HEK293 (cell line): Measurements from ENCODE around the gene LYPD6B.

Source experiments
- CTCF ChIA-PET: fragments of 350-600 bp; formaldehyde crosslinking; extraction: SDS; loops from one replicate; lab custom pipeline; 2021; ENCODE audit warnings: antibody characterized with exemption; lab: Yijun Ruan, JAX
- POLR2A ChIA-PET: fragments of 300-600 bp; formaldehyde crosslinking; extraction: SDS; loops from one replicate; lab custom pipeline; 2020; ENCODE audit warnings: antibody characterized with exemption, inconsistent platforms; lab: Yijun Ruan, JAX
- H3K27ac ChIP-seq: fragments of 200-500 bp; sonication (Bioruptor generic); 2 replicates; pipeline ENCODE4 v1.5.1; 2014; ENCODE audit warnings: low read depth, low read length, control low read depth, inconsistent platforms; ENCODE audit errors: extremely low read depth
- H3K36me3 ChIP-seq, 2 experiments: fragments of 200-500 bp in 1 of 2; sonication (Bioruptor generic) in 1 of 2; 1 replicate in 1 of 2; 2 replicates in 1 of 2; pipeline ENCODE4 v1.5.1; 2014 to 2017; ENCODE audit warnings: inconsistent platforms in 2 of 2, low read length in 2 of 2; ENCODE audit not compliant: control insufficient read depth in 2 of 2, insufficient read depth in 1 of 2
- H3K4me1 ChIP-seq: fragments of 200-500 bp; sonication (Bioruptor generic); 2 replicates; pipeline ENCODE4 v1.5.1; 2014; ENCODE audit warnings: mild to moderate bottlenecking, low read length, inconsistent platforms; ENCODE audit not compliant: control insufficient read depth, insufficient read depth
- H3K4me3 ChIP-seq: 2 replicates; pipeline ENCODE4 v1.5.1; 2011; ENCODE audit warnings: low read depth, mild to moderate bottlenecking, control low read depth, low read length, moderate library complexity
- H3K9me3 ChIP-seq: fragments of 200-500 bp; sonication (Bioruptor generic); 2 replicates; pipeline ENCODE4 v1.5.1; 2014; ENCODE audit warnings: low read depth, low read length, inconsistent platforms; ENCODE audit not compliant: control insufficient read depth, insufficient read depth
- KLF1 ChIP-seq: fragments of 450-650 bp; formaldehyde crosslinking; IDR thresholded peaks from 2 replicates; pipeline ENCODE4 v1.5.1; 2016; ENCODE audit warnings: missing biosample characterization, missing genetic modification characterization
- SCRT2 ChIP-seq: fragments of 450-650 bp; formaldehyde crosslinking; IDR thresholded peaks from 2 replicates; pipeline ENCODE4 v1.5.1; 2016; ENCODE audit warnings: missing biosample characterization, missing genetic modification characterization
- ZEB2 ChIP-seq: fragments of 450-650 bp; formaldehyde crosslinking; IDR thresholded peaks from 2 replicates; pipeline ENCODE4 v1.5.1; 2016; ENCODE audit warnings: missing biosample characterization, missing genetic modification characterization
- ZNF174 ChIP-seq: fragments of 450-650 bp; formaldehyde crosslinking; IDR thresholded peaks from 2 replicates; pipeline ENCODE4 v1.5.0; 2017; ENCODE audit warnings: missing biosample characterization, mild to moderate bottlenecking, missing genetic modification characterization
- ZNF175 ChIP-seq: fragments of 450-650 bp; formaldehyde crosslinking; IDR thresholded peaks from 2 replicates; pipeline ENCODE4 v1.5.1; 2016; ENCODE audit warnings: missing biosample characterization, missing genetic modification characterization
- ZNF311 ChIP-seq: fragments of 450-650 bp; formaldehyde crosslinking; IDR thresholded peaks from 2 replicates; pipeline ENCODE4 v1.5.1; 2017; ENCODE audit warnings: missing biosample characterization, missing genetic modification characterization, borderline replicate concordance
- ZNF324 ChIP-seq: fragments of 450-650 bp; formaldehyde crosslinking; IDR thresholded peaks from 2 replicates; pipeline ENCODE4 v1.5.1; 2016; ENCODE audit warnings: missing biosample characterization, missing genetic modification characterization
- ZNF37A ChIP-seq: fragments of 450-650 bp; IDR thresholded peaks from 2 replicates; pipeline ENCODE4 v1.5.1; 2018; ENCODE audit warnings: missing biosample characterization, missing genetic modification characterization
- ZNF514 ChIP-seq: fragments of 450-650 bp; formaldehyde crosslinking; IDR thresholded peaks from 2 replicates; pipeline ENCODE4 v1.5.1; 2016; ENCODE audit warnings: missing biosample characterization, missing genetic modification characterization
- ZNF610 ChIP-seq: fragments of 450-650 bp; formaldehyde crosslinking; IDR thresholded peaks from 2 replicates; pipeline ENCODE4 v1.5.1; 2016; ENCODE audit warnings: missing biosample characterization, missing genetic modification characterization, borderline replicate concordance
- ZNF658 ChIP-seq: fragments of 450-650 bp; formaldehyde crosslinking; IDR thresholded peaks from 2 replicates; pipeline ENCODE4; 2016; ENCODE audit warnings: missing biosample characterization, missing genetic modification characterization
- ZNF76 ChIP-seq: fragments of 450-650 bp; formaldehyde crosslinking; IDR thresholded peaks from 2 replicates; pipeline ENCODE4; 2016; ENCODE audit warnings: low read depth, missing biosample characterization, missing genetic modification characterization, borderline replicate concordance
- ZNF768 ChIP-seq: fragments of 450-650 bp; formaldehyde crosslinking; IDR thresholded peaks from 2 replicates; pipeline ENCODE4 v1.5.1; 2018; ENCODE audit warnings: missing biosample characterization, mild to moderate bottlenecking, missing genetic modification characterization
- ZNF830 ChIP-seq: fragments of 450-650 bp; IDR thresholded peaks from 2 replicates; pipeline ENCODE4 v1.5.0; 2018; ENCODE audit warnings: missing biosample characterization, missing genetic modification characterization, low read depth, mild to moderate bottlenecking, moderate library complexity
- ZNF843 ChIP-seq: fragments of 450-650 bp; formaldehyde crosslinking; IDR thresholded peaks from 2 replicates; pipeline ENCODE4 v1.5.1; 2016; ENCODE audit warnings: missing biosample characterization, missing genetic modification characterization
- ZSCAN30 ChIP-seq: fragments of 450-650 bp; IDR thresholded peaks from 2 replicates; pipeline ENCODE4 v1.5.1; 2018; ENCODE audit warnings: missing biosample characterization, mild to moderate bottlenecking, missing genetic modification characterization, moderate library complexity
- TF ChIP-seq, protein P1 (sequence below): fragments of 450-650 bp; formaldehyde crosslinking; IDR thresholded peaks from 2 replicates; pipeline ENCODE4 v1.5.1; 2017; ENCODE audit warnings: missing biosample characterization, mild to moderate bottlenecking, missing genetic modification characterization, moderate library complexity
- TF ChIP-seq, protein P2 (sequence below): fragments of 450-650 bp; formaldehyde crosslinking; IDR thresholded peaks from 2 replicates; pipeline ENCODE4 v1.5.1; 2016; ENCODE audit warnings: missing biosample characterization, missing genetic modification characterization
- TF ChIP-seq, protein P3 (sequence below): fragments of 450-650 bp; formaldehyde crosslinking; IDR thresholded peaks from 2 replicates; pipeline ENCODE4 v1.5.1; 2016; ENCODE audit warnings: missing biosample characterization, missing genetic modification characterization, borderline replicate concordance

Gene LYPD6B

DNA sequence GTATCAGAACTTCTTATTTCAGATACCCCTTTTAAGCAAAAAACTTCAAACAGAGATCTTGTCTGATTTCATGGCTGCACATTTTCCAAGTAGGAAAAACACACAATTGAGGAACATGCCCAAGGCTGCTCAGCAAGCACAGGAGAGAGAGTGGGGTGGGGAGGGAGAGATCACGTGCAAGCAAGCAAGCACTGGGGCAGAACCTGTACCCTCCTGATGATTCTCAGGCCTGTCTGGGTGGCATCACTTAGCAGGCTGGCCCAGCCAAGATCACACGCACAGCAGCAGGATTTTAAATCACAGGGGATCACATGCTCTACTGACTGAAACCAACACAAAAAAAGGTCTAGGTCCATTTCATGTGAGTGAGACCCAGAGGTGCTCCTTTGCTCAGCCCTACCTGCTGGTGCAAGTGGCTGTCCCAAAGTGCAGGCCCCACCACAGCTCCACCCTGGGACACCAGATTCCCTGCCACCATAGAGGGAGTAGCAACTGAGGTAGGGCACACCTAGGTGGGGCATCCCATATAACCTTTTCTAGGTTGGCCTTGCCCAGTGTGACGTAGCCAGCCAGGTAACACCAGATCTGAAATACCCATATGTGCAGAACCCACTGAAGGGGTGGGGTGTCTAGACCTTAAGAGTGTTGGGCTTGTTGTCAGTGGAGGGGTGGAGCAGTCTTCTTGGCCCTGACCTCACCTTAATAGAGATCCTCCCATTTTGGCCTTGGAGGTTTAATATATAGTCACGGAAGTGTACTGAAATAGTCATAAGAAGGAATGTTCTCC, 1.8 kb upstream of the LYPD6B start:
- TF ChIP-seq ZNF174, result no peak
- 0 out of 2 replicates have a peak, but pooled peaks have one; percentile 35 for TF ChIP-seq KLF1 (tag by site-specific recombination)
- TF ChIP-seq, protein P1, sequence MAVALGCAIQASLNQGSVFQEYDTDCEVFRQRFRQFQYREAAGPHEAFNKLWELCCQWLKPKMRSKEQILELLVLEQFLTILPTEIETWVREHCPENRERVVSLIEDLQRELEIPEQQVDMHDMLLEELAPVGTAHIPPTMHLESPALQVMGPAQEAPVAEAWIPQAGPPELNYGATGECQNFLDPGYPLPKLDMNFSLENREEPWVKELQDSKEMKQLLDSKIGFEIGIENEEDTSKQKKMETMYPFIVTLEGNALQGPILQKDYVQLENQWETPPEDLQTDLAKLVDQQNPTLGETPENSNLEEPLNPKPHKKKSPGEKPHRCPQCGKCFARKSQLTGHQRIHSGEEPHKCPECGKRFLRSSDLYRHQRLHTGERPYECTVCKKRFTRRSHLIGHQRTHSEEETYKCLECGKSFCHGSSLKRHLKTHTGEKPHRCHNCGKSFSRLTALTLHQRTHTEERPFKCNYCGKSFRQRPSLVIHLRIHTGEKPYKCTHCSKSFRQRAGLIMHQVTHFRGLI, result peak; percentile 86
- no peak for TF ChIP-seq ZNF175 (tag by site-specific recombination)
- TF ChIP-seq, protein P2, sequence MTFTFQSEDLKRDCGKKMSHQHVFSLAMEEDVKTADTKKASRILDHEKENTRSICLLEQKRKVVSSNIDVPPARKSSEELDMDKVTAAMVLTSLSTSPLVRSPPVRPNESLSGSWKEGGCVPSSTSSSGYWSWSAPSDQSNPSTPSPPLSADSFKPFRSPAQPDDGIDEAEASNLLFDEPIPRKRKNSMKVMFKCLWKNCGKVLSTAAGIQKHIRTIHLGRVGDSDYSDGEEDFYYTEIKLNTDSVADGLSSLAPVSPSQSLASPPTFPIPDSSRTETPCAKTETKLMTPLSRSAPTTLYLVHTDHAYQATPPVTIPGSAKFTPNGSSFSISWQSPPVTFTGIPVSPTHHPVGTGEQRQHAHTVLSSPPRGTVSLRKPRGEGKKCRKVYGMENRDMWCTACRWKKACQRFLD (tag by site-specific recombination), result no peak
- TF ChIP-seq ZNF610 (tag by site-specific recombination), result no peak

DNA sequence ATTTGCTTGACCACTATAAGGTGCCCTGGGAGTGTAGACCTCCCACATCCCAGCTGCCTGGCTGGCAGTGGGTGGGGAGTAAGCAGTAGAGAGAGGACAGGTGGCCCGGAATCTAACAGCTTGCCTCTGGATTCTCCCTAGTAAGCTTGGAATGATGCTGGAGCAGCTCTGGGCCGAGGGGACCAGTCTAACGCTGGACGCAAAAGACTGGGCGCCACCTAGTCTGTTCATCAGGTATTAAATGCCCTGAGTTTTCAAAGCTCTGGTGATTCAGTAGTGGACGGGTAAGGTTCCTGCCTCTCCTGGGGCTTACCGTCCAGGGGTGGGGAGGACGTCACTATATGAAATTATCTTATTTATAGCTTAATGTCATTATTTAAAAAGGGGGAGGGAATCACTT, 648 bp upstream of the LYPD6B start:
- no peak overlapping the region; the same call in 1 of the 2 replicates for H3K27ac ChIP-seq
- TF ChIP-seq ZNF311 (no peak), ZEB2 (tag by site-specific recombination) (no peak), ZNF324 (tag by site-specific recombination) (no peak), SCRT2 (tag by site-specific recombination) (no peak), ZSCAN30 (tag by site-specific recombination) (no peak), ZNF76 (tag by site-specific recombination) (no peak), ZNF514 (no peak), ZNF830 (tag by site-specific recombination) (no peak), ZNF37A (tag by site-specific recombination) (no peak), ZNF843 (tag by site-specific recombination) (no peak)
- TF ChIP-seq, protein P3, sequence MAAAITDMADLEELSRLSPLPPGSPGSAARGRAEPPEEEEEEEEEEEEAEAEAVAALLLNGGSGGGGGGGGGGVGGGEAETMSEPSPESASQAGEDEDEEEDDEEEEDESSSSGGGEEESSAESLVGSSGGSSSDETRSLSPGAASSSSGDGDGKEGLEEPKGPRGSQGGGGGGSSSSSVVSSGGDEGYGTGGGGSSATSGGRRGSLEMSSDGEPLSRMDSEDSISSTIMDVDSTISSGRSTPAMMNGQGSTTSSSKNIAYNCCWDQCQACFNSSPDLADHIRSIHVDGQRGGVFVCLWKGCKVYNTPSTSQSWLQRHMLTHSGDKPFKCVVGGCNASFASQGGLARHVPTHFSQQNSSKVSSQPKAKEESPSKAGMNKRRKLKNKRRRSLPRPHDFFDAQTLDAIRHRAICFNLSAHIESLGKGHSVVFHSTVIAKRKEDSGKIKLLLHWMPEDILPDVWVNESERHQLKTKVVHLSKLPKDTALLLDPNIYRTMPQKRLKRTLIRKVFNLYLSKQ (tag by site-specific recombination), result no peak
- no peaks in the 10 kb centered on the region for H3K9me3 ChIP-seq
- no peaks in the 10 kb centered on the region for H3K4me1 ChIP-seq
- ChIA-PET POLR2A (no interaction called here), CTCF (interaction anchor here (0.6 to 5.1 kb wide), 7 partner anchors 9 to 275 kb away, joined by 3 to 31 read pairs (median 3); no protein-coding TSS in a partner anchor)
- H3K4me3 ChIP-seq, result no peak overlapping the region
- no peaks in the 10 kb centered on the region for H3K36me3 ChIP-seq

More for the DNA sequence above, 1.8 kb upstream of the LYPD6B start:
- ChIA-PET CTCF (interaction anchor here (0.9 to 5.1 kb wide), 4 partner anchors 14 to 292 kb away, joined by 4 to 31 read pairs (median 16); no protein-coding TSS in a partner anchor), POLR2A (no interaction called here)
- Histone ChIP-seq H3K36me3 (no peaks in the 10 kb centered on the region), H3K4me3 (no peak overlapping the region), H3K27ac (no peak overlapping the region), H3K4me1 (no peaks in the 10 kb centered on the region), H3K9me3 (no peaks in the 10 kb centered on the region)

DNA sequence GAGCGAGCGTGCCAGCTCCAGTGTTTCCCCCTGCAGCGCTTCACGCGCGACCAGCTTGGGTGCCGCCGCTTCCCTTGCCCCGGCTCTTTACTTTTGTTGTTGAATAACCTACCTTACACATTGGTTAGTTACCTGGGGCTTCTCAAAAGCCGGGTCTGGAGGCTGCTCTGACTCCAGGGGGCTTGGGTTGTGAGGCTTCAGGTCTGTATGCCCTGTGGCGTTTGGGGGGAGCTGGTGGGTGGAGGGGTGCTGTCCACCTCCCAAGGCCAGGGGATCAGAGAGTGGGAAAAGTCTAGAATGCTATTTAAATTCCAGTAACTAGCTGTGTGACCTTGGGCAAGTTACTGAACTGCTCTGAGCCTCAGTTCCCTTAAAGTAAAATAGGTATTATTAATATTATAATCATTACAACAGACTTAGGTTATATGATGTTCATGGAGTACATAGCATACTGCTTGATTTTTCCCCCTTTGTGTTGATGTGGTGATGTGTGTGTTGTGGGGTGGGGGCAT, 770 bp downstream of the LYPD6B start:
- ChIA-PET CTCF (interaction anchor here (0.7 to 5.1 kb wide), 11 partner anchors 8 to 519 kb away, joined by 3 to 31 read pairs (median 6); no protein-coding TSS in a partner anchor), POLR2A (no interaction called here)
- no peaks in the 10 kb centered on the region for H3K9me3 ChIP-seq
- peak overlapping the region; percentile 41 for H3K4me3 ChIP-seq
- TF ChIP-seq ZNF768 (tag by site-specific recombination), result peak; percentile 59; the same call in 1 of the 2 replicates
- no peak for TF ChIP-seq ZNF658
- H3K36me3 ChIP-seq, result no peaks in the 10 kb centered on the region
- H3K4me1 ChIP-seq, result no peaks in the 10 kb centered on the region
- H3K27ac ChIP-seq, result peak overlapping the region; percentile 76; the same call in 1 of the 2 replicates
